DOHH2 (cell line): ENCODE results near the gene AKR1B1.
A peak's percentile ranks its signal among the peaks of the same experiment; 100 is the strongest.

Experiments
- H3F3A ChIP-seq: fragments of 200-600 bp; sonication (generic), shearing (Covaris generic); 2 replicates; pipeline ENCODE4 v1.6.0; 2016; ENCODE audit warnings: antibody characterized with exemption, mild to moderate bottlenecking; ENCODE audit not compliant: control insufficient read depth, insufficient read depth
- H3K27ac ChIP-seq: fragments of 200-600 bp; sonication (generic); 2 replicates; pipeline ENCODE4 v1.5.1; 2014; ENCODE audit warnings: low read depth, mild to moderate bottlenecking, low read length, moderate library complexity
- H3K27me3 ChIP-seq: fragments of 200-600 bp; sonication (generic); 2 replicates; pipeline ENCODE4 v1.6.1; 2014; ENCODE audit warnings: mild to moderate bottlenecking, low read length, mixed read lengths; ENCODE audit not compliant: control insufficient read depth
- H3K36me3 ChIP-seq: fragments of 200-600 bp; sonication (generic); 2 replicates; pipeline ENCODE4 v1.6.1; 2014; ENCODE audit warnings: mild to moderate bottlenecking, low read length, moderate library complexity, mixed read lengths; ENCODE audit not compliant: control insufficient read depth
- H3K4me1 ChIP-seq: fragments of 200-600 bp; sonication (generic); 2 replicates; pipeline ENCODE4 v1.6.1; 2014; ENCODE audit warnings: mild to moderate bottlenecking, low read length, mixed read lengths; ENCODE audit not compliant: control insufficient read depth
- H3K4me2 ChIP-seq: fragments of 200-600 bp; sonication (generic); 2 replicates; pipeline ENCODE4 v1.6.0; 2014; ENCODE audit warnings: mild to moderate bottlenecking, low read length, moderate library complexity
- H3K4me3 ChIP-seq: fragments of 200-600 bp; sonication (generic); 2 replicates; pipeline ENCODE4 v1.5.1; 2014; ENCODE audit warnings: mild to moderate bottlenecking, low read length, mixed read lengths
- H3K79me2 ChIP-seq: fragments of 200-600 bp; sonication (generic); 2 replicates; pipeline ENCODE4 v1.6.1; 2014; ENCODE audit warnings: mild to moderate bottlenecking, low read length, mixed read lengths; ENCODE audit not compliant: control insufficient read depth
- H3K9me2 ChIP-seq: fragments of 200-600 bp; sonication (generic); replicated peaks from 2 replicates; pipeline ENCODE4 v1.6.1; 2014; ENCODE audit warnings: mild to moderate bottlenecking, low read length, mixed read lengths; ENCODE audit not compliant: control insufficient read depth
- H3K9me3 ChIP-seq: fragments of 200-600 bp; sonication (generic); 2 replicates; pipeline ENCODE4 v1.6.1; 2014; ENCODE audit warnings: antibody characterized with exemption, low read length, mixed read lengths; ENCODE audit not compliant: control insufficient read depth, insufficient read depth
- H4K20me1 ChIP-seq: fragments of 200-600 bp; sonication (generic); 2 replicates; pipeline ENCODE4 v1.6.0; 2014; ENCODE audit warnings: low read depth, mild to moderate bottlenecking, antibody characterized with exemption, low read length, moderate library complexity; ENCODE audit not compliant: control insufficient read depth, insufficient read depth
- EZH2phosphoT487 ChIP-seq: fragments of 200-600 bp; sonication (generic); IDR thresholded peaks from 2 replicates; pipeline ENCODE4 v1.6.1; 2017; ENCODE audit warnings: borderline replicate concordance, mild to moderate bottlenecking, antibody characterized with exemption, low read length, moderate library complexity, mixed read lengths
- TF ChIP-seq, protein P1 (sequence below): fragments of 200-600 bp; sonication (generic); IDR thresholded peaks from one replicate; pipeline ENCODE4 v1.5.1; 2014; ENCODE audit warnings: antibody characterized with exemption, mild to moderate bottlenecking, low read depth, low read length; ENCODE audit not compliant: poor library complexity, severe bottlenecking

AKR1B1 gene

DNA sequence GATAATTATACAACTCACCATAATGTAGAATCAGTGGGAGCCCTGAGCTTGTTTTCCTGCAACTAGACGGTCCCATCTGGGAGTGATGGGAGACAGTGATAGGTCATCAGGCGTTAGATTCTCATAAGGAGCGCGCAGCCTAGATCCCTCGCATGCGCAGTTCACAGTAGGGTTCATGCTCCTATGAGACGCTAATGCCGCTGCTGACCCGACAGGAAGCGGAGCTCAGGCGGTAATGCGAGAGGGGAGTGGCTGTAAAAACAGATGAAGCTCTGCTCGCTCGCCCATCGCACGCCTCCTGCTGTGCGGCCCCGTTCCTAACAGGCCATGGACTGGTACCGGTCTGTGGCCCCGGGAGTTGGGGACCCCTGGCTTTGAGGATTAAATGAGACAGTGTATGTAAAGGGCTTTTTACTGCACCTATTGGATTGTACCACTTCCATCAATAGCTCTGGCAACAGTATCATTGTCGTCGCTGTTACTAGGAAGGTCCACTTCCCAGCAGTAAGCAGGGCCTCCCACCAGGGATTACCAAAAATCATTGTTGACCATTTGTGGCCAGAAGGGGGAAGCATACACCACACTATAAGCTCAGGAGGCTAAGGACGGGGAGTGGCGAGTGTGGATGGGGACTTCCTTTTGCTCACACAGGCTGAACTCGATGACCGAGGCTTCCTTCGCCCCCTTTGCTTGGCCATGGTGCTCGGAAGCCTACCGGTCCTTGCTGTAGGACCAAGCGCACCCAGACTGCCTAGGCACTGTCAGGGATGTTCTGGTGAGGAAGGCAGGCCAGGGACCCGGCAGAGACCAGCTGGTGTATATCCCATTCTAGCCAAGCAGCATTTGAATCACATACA is 26.4 kb downstream of the AKR1B1 start:
- H3K4me2 ChIP-seq = peak overlapping the region; percentile 86

GRCh38 chr7:134431815-134432214 is 27.1 kb downstream of the AKR1B1 start:
- no peaks in the 10 kb centered on the region for H3K9me2 ChIP-seq
- peaks cover 3% of the 10 kb centered on the region; the same call in 1 of the 2 replicates for H3F3A ChIP-seq
- H3K4me1 ChIP-seq = peaks cover 26% of the 10 kb centered on the region
- TF ChIP-seq, protein P1, sequence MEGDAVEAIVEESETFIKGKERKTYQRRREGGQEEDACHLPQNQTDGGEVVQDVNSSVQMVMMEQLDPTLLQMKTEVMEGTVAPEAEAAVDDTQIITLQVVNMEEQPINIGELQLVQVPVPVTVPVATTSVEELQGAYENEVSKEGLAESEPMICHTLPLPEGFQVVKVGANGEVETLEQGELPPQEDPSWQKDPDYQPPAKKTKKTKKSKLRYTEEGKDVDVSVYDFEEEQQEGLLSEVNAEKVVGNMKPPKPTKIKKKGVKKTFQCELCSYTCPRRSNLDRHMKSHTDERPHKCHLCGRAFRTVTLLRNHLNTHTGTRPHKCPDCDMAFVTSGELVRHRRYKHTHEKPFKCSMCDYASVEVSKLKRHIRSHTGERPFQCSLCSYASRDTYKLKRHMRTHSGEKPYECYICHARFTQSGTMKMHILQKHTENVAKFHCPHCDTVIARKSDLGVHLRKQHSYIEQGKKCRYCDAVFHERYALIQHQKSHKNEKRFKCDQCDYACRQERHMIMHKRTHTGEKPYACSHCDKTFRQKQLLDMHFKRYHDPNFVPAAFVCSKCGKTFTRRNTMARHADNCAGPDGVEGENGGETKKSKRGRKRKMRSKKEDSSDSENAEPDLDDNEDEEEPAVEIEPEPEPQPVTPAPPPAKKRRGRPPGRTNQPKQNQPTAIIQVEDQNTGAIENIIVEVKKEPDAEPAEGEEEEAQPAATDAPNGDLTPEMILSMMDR = no peak
- TF ChIP-seq EZH2phosphoT487 = no peak
- H3K9me3 ChIP-seq = no peaks in the 10 kb centered on the region
- peak overlapping the region; percentile 73 for H3K4me3 ChIP-seq
- peak overlapping the region; percentile 86 for H3K4me2 ChIP-seq
- no peaks in the 10 kb centered on the region for H3K36me3 ChIP-seq
- peaks cover 8% of the 10 kb centered on the region; the same call in 1 of the 2 replicates for H3K27me3 ChIP-seq
- no peaks in the 10 kb centered on the region for H3K79me2 ChIP-seq
- H3K27ac ChIP-seq = no peak overlapping the region
- H4K20me1 ChIP-seq = no peaks in the 10 kb centered on the region

More for the DNA sequence above, 26.4 kb downstream of the AKR1B1 start:
- peaks cover 26% of the 10 kb centered on the region for H3K4me1 ChIP-seq
- H3K9me2 ChIP-seq = no peaks in the 10 kb centered on the region
- H3K27me3 ChIP-seq = peaks cover 8% of the 10 kb centered on the region; the same call in 1 of the 2 replicates
- H3K79me2 ChIP-seq = no peaks in the 10 kb centered on the region
- H3K9me3 ChIP-seq = no peaks in the 10 kb centered on the region
- H4K20me1 ChIP-seq = no peaks in the 10 kb centered on the region
- peaks cover 3% of the 10 kb centered on the region; the same call in 1 of the 2 replicates for H3F3A ChIP-seq
- no peak overlapping the region for H3K27ac ChIP-seq
- no peaks in the 10 kb centered on the region for H3K36me3 ChIP-seq
- TF ChIP-seq, protein P1 = peak; percentile 93
- TF ChIP-seq EZH2phosphoT487 = no peak
- peak overlapping the region; percentile 73 for H3K4me3 ChIP-seq

- H3F3A ChIP-seq = peaks cover 3% of the 10 kb centered on the region; the same call in 1 of the 2 replicates
- no peaks in the 10 kb centered on the region for H3K79me2 ChIP-seq
- peaks cover 8% of the 10 kb centered on the region; the same call in 1 of the 2 replicates for H3K27me3 ChIP-seq
- H4K20me1 ChIP-seq = no peaks in the 10 kb centered on the region
- H3K4me1 ChIP-seq = peaks cover 26% of the 10 kb centered on the region
- TF ChIP-seq, protein P1 = no peak
- TF ChIP-seq EZH2phosphoT487 = no peak
- H3K4me2 ChIP-seq = no peak overlapping the region
- H3K4me3 ChIP-seq = no peak overlapping the region
- no peaks in the 10 kb centered on the region for H3K9me2 ChIP-seq
- no peaks in the 10 kb centered on the region for H3K9me3 ChIP-seq
- no peak overlapping the region for H3K27ac ChIP-seq
- no peaks in the 10 kb centered on the region for H3K36me3 ChIP-seq
These were observed 29.4 kb downstream of the AKR1B1 start for GRCh38 chr7:134429481-134429880.
